ENCODE data around the gene MMP12. TPM values are rescaled to one million over a fixed set of nuclear protein-coding genes. Genes with fewer than 3 reads are reported as not detected.
"Not testable (repeated sequence)": the region's sequence is repeated elsewhere in the genome, so short reads cannot be mapped to it uniquely, and the experiment has no call there.

MMP12 gene
- total and polyA plus RNA-seq, 2 donors (not counting 3 experiments of a cell fraction or from before 2014, with no cell fraction given): not detected

DNA sequence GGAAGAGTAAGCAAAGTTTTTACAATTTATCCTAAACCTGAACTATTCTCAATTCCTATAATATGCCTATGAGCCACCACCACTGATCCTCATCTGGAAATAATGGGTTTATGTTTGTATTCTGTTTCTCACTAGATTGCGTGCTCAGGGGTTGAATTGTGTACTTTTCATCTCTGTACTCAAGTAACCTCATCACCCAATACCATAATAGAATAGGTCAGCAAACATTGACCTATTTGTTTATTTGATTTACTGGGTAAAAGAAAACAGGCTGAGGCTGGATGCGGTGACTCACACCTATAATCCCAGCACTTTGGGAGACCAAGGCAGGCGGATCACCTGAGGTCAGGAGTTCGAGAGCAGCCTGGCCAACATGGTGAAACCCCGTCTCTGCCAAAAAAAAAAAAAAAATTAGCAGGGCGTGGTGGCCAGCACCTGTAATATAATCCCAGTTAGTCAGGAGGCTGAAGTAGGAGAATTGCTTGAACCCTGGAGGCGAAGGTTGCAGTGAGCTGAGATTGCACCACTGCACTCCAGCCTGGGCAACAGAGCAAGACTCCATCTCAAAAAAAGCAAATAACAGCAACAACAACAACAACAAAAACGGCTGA is 5.3 kb downstream of the MMP12 start:
- H2AFZ ChIP-seq (ENCODE audit: low read depth, low read length); FAIRE-seq; POLR2A ChIA-PET; H3K4me1 ChIP-seq (ENCODE audit: control insufficient read depth, extremely low read depth, insufficient read depth, low read length); H3K36me3 ChIP-seq (ENCODE audit: control insufficient read depth in 2 of 2, extremely low read depth in 1 of 2, insufficient read depth in 2 of 2, low read length in 2 of 2); H3K27ac ChIP-seq (ENCODE audit: insufficient read depth, low read depth, low read length); H3K9me3 ChIP-seq (replicated peaks; ENCODE audit: control insufficient read depth, insufficient read depth, low read length); intact Hi-C loops (cut with micrococcal nuclease); H3K4me2 ChIP-seq (ENCODE audit: insufficient read depth, low read length); H3K9me1 ChIP-seq (replicated peaks; ENCODE audit: control insufficient read depth, extremely low read depth, insufficient read depth, low read length); H4K20me1 ChIP-seq (replicated peaks; ENCODE audit: control insufficient read depth, extremely low read depth, insufficient read depth, low read length); CTCF ChIA-PET; H3K79me2 ChIP-seq (ENCODE audit: control insufficient read depth, insufficient read depth, low read length); H3K4me3 ChIP-seq (replicated peaks in 1 of 3; ENCODE audit: insufficient read depth in 1 of 3, low read depth in 1 of 3, low read length in 3 of 3); BruUV-seq (replicated peaks); dilution Hi-C loops (cut with MboI; ENCODE audit: extremely low pct_ligation_motif_present, low sequenced_read_pairs); H3K9ac ChIP-seq (replicated peaks; ENCODE audit: extremely low read depth, insufficient read depth, low read length); DNase-seq (ENCODE audit: low read depth, low spot score): not testable (repeated sequence)
- H3K27me3 ChIP-seq (ENCODE audit: control insufficient read depth in 2 of 2, insufficient read depth in 2 of 2, low read length in 2 of 2): peaks cover 1 to 19% of the 10 kb centered on the region in 2 experiments

DNA sequence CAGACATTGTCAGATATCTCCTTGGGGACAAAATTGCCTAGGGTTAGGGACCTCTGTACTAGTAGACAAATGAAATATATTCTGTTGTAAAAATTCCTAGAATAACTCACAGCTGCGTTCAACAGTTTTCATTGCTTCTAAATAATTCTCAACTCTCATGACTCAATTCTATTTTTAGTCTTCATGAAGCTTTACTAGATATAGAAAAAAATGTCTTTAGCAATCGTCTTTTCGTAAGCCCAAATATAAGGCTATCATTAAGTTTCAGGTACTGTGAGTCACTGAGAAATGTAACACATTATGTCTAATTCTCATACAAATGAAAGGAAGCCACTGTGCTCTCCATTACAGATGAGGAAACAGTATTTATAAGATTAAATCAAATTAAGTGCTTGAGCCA is 6.4 kb downstream of the MMP12 start:
- Histone ChIP-seq H3K36me3 (ENCODE audit: control insufficient read depth in 2 of 2, extremely low read depth in 1 of 2, insufficient read depth in 2 of 2, low read length in 2 of 2) (no peaks in the 10 kb centered on the region), H3K4me3 (replicated peaks in 1 of 3; ENCODE audit: insufficient read depth in 1 of 3, low read depth in 1 of 3, low read length in 3 of 3) (no peak overlapping the region), H3K27me3 (ENCODE audit: control insufficient read depth in 2 of 2, insufficient read depth in 2 of 2, low read length in 2 of 2) (peaks cover 3 to 19% of the 10 kb centered on the region in 2 experiments), H2AFZ (ENCODE audit: low read depth, low read length) (no peak overlapping the region), H3K4me2 (ENCODE audit: insufficient read depth, low read length) (no peak overlapping the region), H3K79me2 (ENCODE audit: control insufficient read depth, insufficient read depth, low read length) (no peaks in the 10 kb centered on the region), H3K27ac (ENCODE audit: insufficient read depth, low read depth, low read length) (no peak overlapping the region), H3K9me3 (replicated peaks; ENCODE audit: control insufficient read depth, insufficient read depth, low read length) (no peaks in the 10 kb centered on the region), H3K9ac (replicated peaks; ENCODE audit: extremely low read depth, insufficient read depth, low read length) (no peak overlapping the region), H3K9me1 (replicated peaks; ENCODE audit: control insufficient read depth, extremely low read depth, insufficient read depth, low read length) (no peaks in the 10 kb centered on the region), H3K4me1 (ENCODE audit: control insufficient read depth, extremely low read depth, insufficient read depth, low read length) (no peaks in the 10 kb centered on the region), H4K20me1 (replicated peaks; ENCODE audit: control insufficient read depth, extremely low read depth, insufficient read depth, low read length) (no peaks in the 10 kb centered on the region)
- no peak for DNase-seq (ENCODE audit: low read depth, low spot score)
- intact Hi-C loops (cut with micrococcal nuclease): no loop called here
- dilution Hi-C loops (cut with MboI; ENCODE audit: extremely low pct_ligation_motif_present, low sequenced_read_pairs): no loop called here
- ChIA-PET POLR2A (no interaction called here), CTCF (no interaction called here)
- no peak for FAIRE-seq
- TF ChIP-seq MYC (IDR thresholded peaks at IDR 0.05; ENCODE audit: low read depth, low read length) (no peak), POLR2AphosphoS5 (IDR thresholded peaks at IDR 0.05; ENCODE audit: insufficient read depth, low read depth, low read length) (no peak), GATA2 (IDR thresholded peaks at IDR 0.05; ENCODE audit: insufficient read depth, insufficient read length, low read depth, low read length) (no peak), JUN (IDR thresholded peaks at IDR 0.05; ENCODE audit: borderline replicate concordance, insufficient read depth, insufficient read length, low read depth) (no peak), FOS (IDR thresholded peaks at IDR 0.05; ENCODE audit: borderline replicate concordance, insufficient read depth, low read length) (no peak)
- TF ChIP-seq, protein P1, sequence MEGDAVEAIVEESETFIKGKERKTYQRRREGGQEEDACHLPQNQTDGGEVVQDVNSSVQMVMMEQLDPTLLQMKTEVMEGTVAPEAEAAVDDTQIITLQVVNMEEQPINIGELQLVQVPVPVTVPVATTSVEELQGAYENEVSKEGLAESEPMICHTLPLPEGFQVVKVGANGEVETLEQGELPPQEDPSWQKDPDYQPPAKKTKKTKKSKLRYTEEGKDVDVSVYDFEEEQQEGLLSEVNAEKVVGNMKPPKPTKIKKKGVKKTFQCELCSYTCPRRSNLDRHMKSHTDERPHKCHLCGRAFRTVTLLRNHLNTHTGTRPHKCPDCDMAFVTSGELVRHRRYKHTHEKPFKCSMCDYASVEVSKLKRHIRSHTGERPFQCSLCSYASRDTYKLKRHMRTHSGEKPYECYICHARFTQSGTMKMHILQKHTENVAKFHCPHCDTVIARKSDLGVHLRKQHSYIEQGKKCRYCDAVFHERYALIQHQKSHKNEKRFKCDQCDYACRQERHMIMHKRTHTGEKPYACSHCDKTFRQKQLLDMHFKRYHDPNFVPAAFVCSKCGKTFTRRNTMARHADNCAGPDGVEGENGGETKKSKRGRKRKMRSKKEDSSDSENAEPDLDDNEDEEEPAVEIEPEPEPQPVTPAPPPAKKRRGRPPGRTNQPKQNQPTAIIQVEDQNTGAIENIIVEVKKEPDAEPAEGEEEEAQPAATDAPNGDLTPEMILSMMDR (IDR thresholded peaks at IDR 0.05; ENCODE audit: extremely low read depth in 1 of 2, insufficient read depth in 1 of 2, low read depth in 1 of 2, low read length in 2 of 2): no peak
- no TSS peak for BruUV-seq (replicated peaks)
